HG03045 (cell line): ENCODE results near the gene RC3H2.
"Not testable (repeated sequence)": the region's sequence is repeated elsewhere in the genome, so short reads cannot be mapped to it uniquely, and the experiment has no call there.

Source experiments
- ATAC-seq: cut with Tn5 transposase; IDR thresholded peaks from one replicate; pipeline ENCODE4 v1.9.1; 2021; ENCODE audit warnings: mild to moderate bottlenecking, moderate library complexity; ENCODE audit not compliant: unreplicated experiment

RC3H2 gene

DNA sequence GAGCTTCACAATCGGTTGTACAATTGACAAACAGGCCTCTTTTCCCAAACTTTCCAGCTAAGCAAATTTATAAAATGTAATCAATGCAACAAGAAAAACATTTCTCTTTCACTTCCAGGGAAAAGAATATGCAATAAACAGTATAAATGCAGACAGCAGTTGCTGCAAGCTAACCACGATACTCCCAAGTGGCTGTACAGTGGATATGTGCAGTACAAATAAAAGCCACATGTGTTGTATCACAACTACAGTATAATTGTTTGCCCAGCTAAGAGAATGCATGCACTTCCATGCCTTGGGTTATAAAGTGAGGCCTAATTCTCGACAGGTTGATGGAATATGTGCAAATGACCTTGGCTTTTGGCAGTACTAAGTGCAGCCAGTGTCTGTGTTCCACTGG lies 60.0 kb downstream of the RC3H2 start:
- ATAC-seq: no peak

- no peak for ATAC-seq
Measured at GRCh38 chr9:122844137-122844536, 61.0 kb downstream of the RC3H2 start.

DNA sequence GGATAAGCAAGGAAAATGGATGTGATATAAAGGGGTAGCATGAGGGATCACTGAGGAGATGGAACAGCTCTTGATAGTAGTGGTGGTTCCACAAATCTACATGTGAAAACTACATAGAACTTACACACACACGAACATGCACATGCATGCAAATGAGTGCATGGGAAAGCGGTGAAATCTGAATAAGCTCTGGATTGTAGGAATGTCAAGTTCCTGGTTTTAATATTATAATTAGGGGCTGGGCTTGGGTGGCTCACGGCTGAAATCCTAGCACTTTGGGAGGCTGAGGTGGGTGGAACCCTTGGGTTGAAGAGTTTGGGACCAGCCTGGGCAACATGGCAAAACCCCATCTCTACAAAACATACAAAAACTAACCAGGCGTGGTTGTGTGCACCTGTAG lies 63.7 kb downstream of the RC3H2 start:
- ATAC-seq: no peak

DNA sequence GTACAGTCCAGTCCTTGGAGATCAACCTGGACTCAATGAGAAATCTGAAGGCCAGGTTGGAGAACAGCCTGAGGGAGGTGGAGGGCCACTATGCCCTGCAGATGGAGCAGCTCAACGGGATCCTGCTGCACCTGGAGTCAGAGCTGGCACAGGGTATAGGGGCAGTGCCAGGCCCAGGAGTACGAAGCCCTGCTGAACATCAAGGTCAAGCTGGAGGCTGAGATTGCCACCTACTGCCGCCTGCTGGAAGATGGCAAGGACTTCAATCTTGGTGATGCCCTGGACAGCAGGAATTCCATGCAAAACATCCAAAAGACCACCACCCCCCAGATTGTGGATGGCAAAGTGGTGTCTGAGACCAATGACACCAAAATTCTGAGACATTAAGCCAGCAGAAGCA lies 66.7 kb downstream of the RC3H2 start:
- ATAC-seq: not testable (repeated sequence)

DNA sequence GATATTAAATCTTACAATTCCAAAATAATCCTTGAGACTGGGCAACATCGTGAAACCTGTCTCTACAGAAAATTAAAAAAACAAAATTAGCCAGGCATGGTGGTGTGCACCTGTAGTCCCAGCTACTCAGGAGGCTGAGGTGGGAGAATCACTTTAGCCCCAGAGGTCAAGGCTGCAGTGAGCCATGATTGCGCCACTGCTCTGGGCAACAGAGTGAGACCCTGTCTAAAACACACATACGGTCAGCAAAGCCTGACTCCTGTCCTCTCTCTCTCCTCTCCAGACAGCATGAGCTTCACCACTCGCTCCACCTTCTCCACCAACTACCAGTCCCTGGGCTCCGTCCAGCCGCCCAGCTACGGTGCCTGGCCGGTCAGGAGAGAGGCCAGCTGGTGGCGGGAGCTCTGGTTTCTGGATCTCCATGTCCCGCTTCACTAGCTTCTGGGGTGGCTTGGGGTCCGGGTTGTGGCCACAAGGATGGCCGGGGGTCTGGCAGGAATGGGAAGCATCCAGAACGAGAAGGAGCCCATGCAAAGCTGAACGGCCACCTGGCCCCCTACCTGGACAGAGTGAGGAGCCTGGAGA lies 67.8 kb downstream of the RC3H2 start:
- ATAC-seq: no peak

DNA sequence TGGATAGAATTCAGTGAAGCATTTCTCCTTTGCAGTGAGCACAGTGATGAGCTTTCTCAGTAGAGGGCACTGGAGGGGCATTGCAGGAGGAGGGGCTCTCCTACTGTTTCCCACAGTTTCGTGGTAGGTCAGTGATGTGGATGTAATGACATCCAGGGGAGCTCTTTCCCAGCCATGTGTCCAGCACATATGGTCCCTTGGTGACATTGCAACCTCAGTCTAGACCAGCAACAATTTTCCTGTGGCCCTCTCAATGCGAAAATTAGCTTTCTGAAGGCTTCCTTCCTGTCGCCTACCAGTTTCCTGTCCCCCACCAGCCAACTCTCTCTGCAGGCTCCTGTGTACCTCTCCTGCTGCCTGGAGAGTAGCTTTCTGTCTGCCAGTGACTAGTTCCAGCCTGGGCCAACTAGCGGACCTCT lies 69.8 kb downstream of the RC3H2 start:
- ATAC-seq: no peak

DNA sequence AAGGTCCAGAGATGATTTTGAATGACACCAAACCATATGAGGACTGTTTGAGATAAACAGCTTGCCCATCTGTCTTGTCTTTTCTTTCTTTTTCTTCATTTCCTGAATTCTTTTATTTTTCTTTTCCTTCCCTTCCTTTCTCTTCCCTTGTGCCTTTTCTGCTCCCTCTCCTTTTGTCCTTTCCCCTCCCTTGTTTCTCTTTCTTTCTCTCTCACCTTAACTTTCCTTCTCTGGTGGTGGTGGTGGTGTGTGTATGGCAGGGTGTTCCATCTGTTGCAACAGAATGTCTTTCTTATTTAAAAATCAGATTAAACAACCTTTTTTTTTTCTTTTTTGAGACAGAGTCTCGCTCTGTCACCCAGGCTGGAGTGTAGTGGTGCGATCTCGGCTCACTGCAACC lies 73.0 kb downstream of the RC3H2 start:
- no peak for ATAC-seq

DNA sequence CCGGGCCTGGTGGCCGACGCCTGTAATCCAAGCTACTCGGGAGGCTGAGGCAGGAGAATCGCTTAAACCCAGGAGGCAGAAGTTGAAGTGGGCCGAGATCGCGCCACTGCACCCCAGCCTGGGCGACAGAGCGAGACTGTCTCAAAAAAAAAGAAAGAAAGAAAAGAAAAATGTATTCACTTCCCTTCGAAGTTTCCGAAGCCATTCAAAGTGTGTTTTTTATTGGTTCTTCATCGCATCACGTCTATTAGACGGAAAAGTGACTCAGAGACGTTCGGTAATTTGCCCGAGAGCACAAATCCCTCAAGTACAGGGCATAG lies 76.2 kb downstream of the RC3H2 start:
- not testable (repeated sequence) for ATAC-seq

GRCh38 chr9:122827761-122828093 lies 77.4 kb downstream of the RC3H2 start:
- ATAC-seq: peak; percentile 24

DNA sequence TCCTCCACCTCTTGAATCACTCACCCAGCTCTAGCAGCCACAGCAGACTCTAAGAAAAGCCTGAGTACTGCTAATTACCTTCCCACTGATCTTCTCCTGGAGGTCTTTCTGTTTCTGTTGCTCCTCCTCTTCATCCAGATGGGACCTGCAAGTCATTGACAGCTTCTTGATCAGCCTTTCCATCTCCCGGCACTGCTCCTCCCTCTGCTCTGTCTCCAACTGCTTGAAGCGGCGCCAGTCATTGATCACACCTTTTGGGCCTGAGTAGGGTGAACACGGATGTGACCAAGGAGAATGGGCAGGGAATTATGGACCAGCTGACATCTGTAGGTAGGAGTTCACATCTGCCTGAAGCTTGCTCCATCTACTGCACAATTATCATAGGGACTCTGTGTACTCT lies 82.2 kb downstream of the RC3H2 start:
- no peak for ATAC-seq

GRCh38 chr9:122822056-122822455 lies 83.1 kb downstream of the RC3H2 start:
- ATAC-seq: no peak

DNA sequence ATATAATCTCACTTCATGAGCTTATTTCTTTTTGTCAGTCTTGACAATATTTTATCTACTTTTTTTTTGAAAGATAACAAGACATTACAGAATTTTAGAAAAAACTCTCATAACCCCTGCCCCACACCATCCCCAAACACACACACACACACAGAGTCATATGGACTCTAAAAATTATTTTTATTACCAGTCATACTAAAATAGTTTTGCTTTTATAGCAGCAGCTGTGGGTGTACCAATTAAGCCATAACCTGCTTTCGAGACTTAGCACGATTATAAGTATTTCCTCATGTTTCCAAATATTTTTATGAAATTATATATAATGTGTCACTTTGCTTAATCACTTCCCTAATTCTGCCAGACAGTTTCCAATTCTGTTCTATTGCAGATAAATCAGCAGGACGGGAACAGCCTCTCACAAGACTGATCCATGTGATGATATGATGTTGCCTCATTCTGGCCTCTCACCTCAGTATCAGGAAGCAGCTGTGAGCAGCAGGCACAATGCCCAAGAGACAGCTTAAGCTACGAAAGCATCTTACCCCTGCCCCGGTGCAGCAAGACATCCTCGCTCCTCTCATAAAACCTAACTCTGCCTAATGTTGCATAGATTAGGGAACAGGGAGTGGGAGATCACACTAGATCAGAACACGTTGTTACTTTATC lies 83.7 kb downstream of the RC3H2 start:
- ATAC-seq: no peak

- no peak for ATAC-seq
Measured at GRCh38 chr9:122820490-122820845, 84.7 kb downstream of the RC3H2 start.

DNA sequence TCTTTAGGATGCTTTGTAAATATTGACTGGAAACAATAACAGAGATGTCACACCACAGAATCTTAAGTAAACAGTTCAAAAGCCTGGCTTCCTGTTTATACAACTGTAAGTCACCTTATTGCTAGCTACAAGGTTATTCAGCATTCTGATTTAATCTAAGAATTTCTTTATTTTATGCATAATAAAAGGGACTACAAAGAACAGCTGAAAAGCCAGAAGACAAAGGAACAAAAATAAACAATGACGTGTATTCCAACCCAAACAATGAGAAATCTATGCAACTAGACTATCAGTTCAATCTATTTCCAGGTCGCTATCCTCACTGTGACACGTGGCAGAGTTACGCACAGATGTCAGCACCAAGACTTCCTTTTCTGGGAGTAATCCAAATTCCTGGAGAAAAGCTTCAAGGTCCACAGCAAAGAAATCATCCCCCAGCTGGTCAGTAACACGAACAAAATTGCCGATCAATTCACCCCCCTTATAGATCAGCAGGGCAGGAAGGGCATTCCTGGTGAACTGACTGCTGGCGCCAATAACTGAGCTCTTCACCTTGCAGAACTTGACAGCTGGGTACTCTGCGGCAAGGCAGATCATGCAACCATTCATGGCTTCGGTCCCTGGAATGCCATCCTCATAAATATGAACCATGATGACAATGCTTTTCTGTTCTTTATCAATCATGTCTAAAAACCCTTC lies 85.2 kb downstream of the RC3H2 start:
- ATAC-seq: no peak

DNA sequence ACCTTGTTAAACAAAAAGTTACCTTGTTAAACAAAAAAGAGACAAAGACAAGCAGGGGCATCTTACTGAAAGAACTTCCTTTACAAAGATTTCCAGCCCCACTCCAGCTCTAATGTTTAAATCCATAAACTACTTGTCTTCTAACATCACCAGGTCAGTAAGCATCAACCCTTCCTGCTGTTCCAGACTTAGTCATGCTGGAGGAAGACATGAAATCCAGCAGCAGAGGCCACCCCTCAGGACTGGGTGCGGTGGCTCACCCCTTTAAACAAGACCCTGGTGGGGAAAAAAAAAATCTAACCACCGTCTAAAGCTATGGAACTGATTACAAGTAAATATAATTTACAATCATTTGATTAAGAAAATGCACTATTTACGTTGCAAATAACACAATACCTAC lies 85.8 kb downstream of the RC3H2 start:
- no peak for ATAC-seq

- ATAC-seq: no peak
Measured at GRCh38 chr9:122816163-122816867, 88.8 kb downstream of the RC3H2 start.

GRCh38 chr9:122815544-122815943 lies 89.6 kb downstream of the RC3H2 start:
- ATAC-seq: no peak

DNA sequence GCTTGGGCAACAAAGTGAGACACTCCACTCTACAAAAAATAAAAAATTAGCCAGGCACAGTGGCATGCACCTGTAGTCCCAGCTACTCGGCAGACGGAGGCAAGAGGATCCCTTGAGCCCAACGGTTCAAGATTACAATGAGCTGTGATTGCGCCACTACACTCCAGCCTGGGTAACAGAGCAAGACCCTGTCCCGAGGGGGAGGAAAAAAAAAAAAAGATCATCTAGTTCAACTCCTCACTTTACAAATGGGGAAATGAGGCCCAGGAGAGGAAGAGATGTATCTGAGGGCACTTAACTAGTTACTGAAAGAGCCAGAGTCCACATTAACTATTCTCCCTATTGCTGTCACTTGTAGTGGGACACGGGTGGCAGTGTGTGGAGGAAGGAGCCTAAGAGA lies 90.6 kb downstream of the RC3H2 start:
- ATAC-seq: no peak

DNA sequence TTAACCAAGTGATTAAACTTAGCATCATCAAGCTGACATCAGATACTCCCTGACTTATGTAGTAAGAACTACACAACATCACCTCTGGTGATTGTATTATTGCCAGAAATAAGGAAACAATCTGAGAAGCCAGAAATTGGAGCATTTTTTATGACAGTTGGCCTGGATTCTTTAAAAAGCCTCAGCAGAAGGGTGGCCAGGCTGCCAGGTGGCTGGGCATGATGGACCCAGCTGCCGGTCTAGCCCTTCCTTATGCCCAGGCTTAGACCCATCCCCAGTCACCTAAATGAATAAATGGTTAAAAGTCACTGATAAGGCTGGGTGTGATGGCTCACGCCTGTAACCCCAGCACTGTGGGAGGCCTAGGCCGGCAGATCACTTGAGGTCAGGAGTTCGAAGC lies 92.4 kb downstream of the RC3H2 start:
- ATAC-seq: no peak

- peak; percentile 68 for ATAC-seq
Measured at GRCh38 chr9:122810306-122810946, 94.7 kb downstream of the RC3H2 start.

- not testable (repeated sequence) for ATAC-seq
Measured at GRCh38 chr9:122809261-122809660, 95.9 kb downstream of the RC3H2 start.

- no peak for ATAC-seq
Measured at GRCh38 chr9:122808141-122808540, 97.0 kb downstream of the RC3H2 start.
